Breast epithelium (tissue), 3 donors: ENCODE results near the gene NR3C2.

Experiments used
- CTCF ChIP-seq, 3 donors: fragments of 450-650 bp; IDR thresholded peaks; one replicate each; pipeline ENCODE4 v1.5.1; 2016 to 2017; ENCODE audit warnings: antibody characterized with exemption in 3 of 3, mild to moderate bottlenecking in 3 of 3, moderate library complexity in 3 of 3
- POLR2A ChIP-seq: fragments of 450-650 bp; IDR thresholded peaks from one replicate; pipeline ENCODE4 v1.6.1; 2016; ENCODE audit warnings: antibody characterized with exemption, mild to moderate bottlenecking, moderate library complexity
- POLR2AphosphoS5 ChIP-seq, 3 donors: sonication (generic); formaldehyde crosslinking; IDR thresholded peaks; one replicate each; pipeline ENCODE4 v1.6.1; 2017; ENCODE audit warnings: antibody characterized with exemption in 3 of 3

GRCh38 chr4:148030193-148030873 lies 411.9 kb downstream of the NR3C2 start:
- TF ChIP-seq CTCF (IDR thresholded peaks at IDR 0.05) = no peak
- no peak for TF ChIP-seq POLR2AphosphoS5 (IDR thresholded peaks at IDR 0.05)
- no peak for TF ChIP-seq POLR2A
